HG03442 (cell line): Measurements from ENCODE around the gene IL1RAP.

Experiments
- ATAC-seq: cut with Tn5 transposase; IDR thresholded peaks from one replicate; pipeline ENCODE4 v1.9.1; 2021; ENCODE audit warnings: mild to moderate bottlenecking, moderate library complexity; ENCODE audit not compliant: unreplicated experiment

IL1RAP gene

DNA sequence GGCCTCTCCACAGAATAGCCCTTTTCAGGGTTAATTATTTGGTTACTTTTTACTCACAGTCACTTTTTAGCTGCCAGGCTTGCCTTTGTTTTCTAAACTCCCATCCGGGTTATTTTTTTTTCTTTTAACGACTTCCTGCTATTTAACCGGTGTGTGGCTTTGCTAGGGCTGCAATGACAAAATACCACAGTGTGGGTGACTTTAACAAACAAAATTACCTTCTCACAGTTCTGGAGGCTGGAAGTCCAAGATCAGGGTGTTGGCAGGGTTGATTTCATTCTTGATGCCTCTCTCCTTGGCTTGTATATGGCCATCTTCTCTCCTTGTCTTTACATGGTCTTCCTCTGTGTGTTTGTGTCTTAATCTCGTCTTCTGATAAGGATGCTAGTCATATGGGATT, 91.5 kb downstream of the IL1RAP start:
- no peak for ATAC-seq

DNA sequence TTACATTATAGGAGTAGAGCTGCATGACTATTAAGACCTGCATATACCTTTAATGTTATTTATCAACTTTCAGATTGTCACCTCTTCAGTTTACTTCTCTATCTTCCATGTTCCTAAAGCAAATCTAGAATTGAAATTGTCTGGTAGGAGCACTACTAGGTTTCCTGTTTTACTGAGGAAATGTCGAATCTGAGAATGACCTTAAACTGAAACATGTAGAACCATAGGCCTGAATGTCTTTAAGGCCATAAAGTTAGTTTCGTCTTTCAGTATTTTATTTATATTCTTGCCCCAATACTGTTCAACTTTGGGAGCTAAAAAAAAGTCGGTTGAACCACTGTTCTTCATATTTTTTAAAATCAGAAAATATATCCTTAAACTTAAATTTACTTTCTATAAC, 92.7 kb downstream of the IL1RAP start:
- ATAC-seq: no peak

DNA sequence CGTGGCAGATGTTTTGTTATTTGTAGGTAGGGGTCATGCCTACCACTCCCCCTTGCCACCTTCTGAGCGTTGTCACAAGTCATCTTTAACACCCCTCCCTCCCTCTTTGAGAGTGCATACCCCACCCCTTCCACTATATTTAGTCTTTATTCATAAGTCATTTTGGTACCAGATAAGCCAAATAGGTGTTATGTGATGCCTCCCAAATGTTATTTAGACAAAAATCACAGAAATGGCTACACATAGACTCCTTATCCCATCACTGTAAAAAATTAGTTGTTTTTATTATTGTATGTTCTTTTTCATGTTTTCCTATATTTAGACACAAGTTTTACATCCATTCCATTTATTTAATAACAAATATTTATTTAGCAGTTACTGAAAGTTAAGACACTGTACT, 93.1 kb downstream of the IL1RAP start:
- no peak for ATAC-seq

DNA sequence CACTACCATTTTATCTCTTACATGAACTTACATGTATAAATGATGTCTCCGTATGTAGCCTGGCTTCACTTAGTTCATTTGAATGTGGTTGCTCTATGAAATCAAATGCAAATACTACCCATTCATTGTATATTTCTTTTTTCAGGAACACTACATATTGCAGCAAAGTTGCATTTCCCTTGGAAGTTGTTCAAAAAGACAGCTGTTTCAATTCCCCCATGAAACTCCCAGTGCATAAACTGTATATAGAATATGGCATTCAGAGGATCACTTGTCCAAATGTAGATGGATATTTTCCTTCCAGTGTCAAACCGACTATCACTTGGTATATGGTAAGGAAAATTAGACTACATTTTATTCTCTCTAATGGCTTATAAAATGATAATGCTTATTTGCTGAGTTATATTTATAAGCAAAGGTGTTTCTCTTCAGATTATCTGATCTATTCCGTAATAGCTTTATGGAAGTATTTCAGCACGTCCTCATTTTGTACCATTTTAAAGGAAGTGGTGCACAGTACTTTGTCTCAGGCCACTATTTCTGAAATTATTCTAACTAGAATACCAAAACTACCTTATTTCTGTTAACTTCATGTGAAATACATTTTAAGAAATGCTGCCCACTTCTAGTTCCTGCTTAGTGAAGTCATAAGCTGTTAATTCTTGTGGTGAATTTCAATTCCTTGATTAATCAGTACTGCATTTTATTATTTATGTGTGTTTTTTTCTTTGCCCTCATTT, 95.1 kb downstream of the IL1RAP start:
- no peak for ATAC-seq

DNA sequence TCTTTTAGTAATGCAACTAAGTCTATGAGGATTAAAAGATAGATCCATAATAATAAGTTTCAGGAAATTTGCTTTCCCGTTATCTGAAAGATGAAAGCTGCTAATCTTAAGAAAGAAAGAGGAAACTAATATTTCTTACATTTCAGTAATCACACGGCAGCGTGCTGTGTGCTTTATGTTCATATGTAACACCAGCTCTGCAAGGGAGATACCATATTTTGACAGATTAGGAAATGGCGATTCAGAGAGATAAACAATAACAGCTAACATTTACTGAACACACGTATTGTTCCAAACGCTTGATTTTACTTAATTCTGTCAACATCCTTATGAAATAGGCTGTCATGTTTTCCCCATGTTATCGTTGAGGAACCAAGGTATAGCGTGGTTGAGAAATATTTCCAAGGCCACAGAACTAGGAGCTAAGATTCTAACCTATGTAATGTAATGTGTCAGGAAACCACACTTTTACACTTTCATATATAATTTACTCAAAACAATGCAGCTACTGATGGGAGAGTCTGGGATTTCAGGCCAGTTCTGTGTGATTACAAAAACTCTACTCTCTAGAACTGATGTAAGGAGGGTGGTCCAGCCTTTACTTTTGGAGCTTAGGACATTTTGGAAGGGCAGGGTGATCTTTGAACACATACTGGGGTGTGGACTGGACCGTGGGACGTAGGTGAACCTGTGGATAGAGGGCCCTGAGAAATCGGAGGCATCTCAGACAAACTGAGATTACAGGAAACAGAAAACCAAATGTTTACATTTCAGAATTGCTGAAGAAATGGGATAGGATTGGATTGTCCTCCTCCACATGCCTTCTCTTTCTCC, 100.6 kb downstream of the IL1RAP start:
- no peak for ATAC-seq

DNA sequence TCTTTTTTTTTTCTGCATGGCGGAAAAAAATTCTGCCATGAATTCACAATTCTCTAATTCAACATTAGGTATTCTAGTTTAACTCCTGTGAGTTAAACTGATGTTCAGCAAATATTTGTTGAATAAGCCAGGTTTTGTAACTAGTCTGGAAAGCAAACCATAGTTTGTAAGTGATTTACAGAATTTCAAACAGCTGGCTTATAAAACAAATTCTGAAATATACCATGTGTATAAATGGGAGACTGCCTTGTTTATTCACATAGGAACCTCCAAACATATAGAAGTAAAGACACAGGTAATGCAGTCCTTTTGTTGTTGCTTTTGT, 101.1 kb downstream of the IL1RAP start:
- ATAC-seq: no peak

DNA sequence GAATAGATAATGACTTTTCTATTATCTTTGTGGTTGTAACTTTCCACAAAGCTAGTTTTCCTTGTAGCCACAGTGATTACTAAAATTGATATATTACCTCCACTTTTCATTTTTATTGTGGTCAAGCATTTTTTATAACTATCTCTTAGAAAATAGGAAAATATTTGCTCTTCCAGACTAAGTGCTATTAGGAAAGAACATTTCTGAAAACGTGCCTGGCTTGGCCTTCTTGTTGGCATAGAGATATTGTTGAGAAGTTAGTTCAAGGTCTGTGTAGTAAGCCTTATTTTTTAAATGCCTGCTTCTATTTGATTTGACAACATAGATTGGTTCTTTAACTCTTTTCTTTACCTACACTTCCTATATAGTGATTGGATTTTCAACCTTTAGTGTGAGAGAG, 101.7 kb downstream of the IL1RAP start:
- no peak for ATAC-seq

DNA sequence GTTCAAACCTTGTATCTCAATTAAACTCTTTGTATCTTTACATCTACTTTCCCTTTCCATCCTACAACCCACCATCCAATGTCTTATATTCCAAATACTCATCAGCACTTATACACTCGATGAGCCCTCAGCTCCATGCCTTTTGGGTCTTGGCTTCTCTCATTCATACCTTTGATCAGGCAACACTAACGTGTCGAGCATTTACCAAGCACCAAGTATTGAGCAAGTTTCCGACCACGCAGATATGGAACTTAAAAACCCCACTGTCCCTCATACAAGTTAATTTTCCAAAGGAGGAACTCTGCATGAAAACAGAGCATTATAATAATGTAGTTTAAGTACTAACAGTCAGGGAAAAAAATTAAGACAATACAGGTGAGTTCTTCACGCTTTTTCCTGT, 102.8 kb downstream of the IL1RAP start:
- ATAC-seq: no peak

DNA sequence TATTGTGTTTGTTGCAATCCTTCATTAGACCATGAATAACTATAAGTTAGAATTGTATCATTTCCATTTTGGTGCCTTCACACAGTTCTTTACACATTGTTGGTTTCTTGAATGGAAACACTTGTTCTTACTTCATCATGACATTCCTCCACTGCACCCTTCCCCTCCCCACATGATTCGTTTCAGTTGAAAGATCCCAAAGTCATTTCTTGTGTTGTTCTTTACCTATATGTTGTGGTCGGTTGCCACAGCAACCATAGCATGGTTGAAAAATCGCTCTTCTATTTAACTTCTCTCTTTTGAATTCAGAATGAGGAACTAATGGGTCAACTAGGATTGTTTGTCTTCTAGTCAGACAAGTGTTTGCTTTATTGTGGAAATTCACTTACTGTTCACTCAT, 103.3 kb downstream of the IL1RAP start:
- peak; percentile 71 for ATAC-seq

DNA sequence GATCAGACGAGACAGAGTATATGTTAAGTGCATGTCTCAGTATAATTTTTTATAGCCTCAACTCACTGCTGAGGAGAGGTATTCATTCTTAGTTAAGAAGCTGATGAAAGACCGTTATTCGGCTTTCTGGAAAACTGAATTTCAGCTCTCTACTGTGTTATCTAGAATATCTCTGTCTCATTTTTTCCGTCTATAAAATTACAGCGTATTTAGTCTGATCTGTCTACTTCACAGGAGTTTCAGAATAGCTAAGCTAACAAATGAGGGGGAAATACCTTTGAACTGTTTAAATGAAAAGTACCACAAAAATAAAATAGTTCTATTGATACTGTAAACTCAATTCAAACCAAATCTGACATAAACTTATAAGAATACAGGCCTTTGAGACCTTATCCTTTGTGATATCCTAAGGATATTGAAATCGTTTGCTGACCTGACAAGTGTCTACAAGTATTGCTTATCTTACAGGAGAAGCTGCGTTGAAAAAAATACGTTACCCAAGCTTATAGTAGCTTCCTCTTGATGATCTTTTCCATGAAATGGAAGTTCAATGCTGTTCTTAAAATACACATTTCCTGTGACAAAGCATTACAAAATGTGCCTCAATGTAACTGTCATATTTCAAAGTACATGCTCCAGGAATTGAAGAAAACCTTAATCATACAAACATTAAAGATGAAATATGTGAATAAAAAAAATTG, 104.6 kb downstream of the IL1RAP start:
- peak; percentile 64 for ATAC-seq

DNA sequence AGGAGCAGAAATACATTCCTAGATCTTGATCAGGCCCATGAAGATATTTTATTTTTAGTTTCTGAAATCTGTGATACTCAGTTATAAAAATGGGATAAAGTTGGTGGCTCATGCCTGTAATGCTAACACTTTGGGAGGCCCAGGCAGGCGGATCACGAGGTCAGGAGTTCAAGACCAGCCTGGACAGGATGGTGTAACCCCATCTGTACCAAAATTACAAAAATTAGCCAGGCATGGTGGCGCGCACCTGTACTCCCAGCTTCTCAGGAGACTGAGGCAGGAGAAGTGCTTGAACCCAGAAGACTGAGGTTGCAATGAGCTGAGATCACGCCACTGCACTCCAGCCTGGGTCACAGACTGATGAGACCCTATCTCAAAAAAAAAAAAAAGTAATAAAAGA, 105.5 kb downstream of the IL1RAP start:
- no peak for ATAC-seq

DNA sequence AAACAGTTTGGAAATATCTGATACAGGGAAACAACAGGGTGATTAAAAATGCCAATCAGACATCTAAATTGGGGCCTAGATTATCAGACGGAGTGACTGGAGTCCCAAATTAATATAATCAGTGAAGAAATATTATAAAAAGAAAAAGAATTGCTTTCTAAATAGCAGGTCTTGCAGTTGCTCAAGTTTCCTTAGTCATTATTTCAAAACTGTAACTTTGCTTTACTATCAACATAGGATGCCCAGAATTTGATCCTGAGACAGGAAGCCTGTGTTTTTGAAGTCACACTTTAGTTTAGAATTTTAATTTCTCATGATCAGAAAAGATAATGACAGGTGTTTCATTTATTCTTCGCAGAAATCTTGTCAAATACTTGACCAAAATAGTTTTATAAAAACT, 105.9 kb downstream of the IL1RAP start:
- no peak for ATAC-seq

DNA sequence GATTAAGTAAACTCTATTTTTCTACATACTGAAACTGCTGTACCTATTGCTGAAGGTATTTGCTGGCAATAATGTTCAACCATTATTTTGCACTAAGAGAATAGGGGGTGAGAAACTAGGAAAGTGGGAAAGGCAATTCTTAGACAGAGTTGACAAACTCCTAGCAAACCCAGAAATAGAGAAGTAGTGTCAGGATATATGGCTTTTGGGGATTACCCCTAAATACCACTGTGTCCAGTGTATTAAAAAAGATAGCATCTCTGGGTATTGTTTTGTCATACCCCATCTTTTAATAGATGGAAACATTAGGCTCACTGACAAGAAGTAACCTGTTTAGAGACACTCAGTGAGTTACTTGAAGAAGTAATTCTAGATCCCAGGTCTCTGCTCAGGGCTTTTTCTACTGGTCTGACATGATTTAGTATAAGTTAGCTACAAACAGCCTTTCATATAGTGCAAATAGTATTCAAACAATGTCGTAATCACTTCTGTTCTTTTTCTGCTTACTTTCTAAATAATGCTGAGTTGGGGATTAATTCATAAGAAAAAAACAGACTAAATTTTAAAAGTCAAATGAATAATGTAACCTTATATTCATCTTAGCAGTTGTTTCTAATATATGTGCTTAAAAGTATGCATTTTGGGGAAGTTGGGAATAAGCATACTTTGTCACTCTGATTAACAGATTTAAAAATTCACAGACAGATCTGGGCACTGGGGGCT, 107.2 kb downstream of the IL1RAP start:
- ATAC-seq: no peak

DNA sequence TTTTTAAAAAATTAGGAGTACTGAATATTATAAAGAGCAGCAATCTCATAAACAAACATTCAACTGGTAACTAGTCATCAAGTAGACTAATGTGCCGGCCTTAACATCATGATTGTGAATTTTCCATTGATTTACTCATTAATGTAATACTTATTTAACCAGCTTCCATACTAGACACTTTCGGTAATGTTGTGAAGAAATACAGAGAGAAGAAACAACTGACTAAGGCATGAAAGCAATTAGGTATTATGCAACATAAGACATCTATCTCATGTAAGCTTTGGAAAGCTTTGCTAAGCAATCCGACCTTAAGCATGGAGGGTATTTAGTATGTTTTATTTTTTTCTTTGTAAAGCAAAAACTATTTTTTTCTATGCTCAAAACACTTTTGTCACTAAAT, 108.0 kb downstream of the IL1RAP start:
- ATAC-seq: no peak

DNA sequence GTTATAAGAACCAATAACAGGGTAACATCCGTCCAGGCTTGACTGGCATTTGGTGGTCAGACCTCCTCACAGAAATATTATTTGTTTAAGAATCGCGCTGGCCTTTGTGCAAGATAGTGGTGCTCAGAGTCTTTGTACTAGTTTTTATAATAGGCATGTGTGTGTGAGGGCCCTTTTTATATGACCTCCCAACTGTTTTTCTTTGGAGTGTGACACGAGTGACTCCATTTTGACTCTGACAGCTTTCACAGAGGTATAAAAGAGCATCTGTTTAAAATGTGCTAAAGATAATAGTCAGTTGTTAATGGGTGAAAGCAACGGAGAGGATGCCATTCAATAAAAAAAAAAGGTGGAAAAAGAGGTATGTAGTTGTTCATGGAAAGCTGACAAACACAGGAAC, 110.4 kb downstream of the IL1RAP start:
- no peak for ATAC-seq

DNA sequence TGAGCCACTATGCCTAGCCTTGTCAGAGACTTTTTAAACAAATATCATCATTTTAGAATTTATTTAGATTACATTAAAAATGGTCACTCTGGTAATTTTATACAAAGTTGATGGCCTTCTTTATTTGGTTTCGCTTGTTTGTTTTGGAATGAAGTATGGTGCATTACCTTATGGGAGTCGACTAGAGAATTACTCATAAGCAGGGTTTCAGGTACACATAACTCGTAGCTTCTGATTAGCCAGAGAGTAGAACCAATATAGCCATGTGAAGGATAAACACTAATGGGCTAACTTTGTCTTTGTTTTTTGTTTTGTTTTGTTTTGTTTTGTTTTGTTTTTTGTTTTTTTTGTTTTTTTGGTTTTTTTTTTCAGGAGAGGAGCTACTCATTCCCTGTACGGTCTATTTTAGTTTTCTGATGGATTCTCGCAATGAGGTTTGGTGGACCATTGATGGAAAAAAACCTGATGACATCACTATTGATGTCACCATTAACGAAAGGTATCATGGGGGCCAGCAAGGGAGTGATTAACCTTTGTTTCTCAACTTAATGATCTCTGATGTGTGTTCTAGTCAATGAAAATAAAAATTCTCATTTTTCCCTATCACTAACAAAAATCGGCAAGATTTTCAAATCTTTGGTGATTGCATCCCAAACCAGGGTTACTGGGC, 113.2 kb downstream of the IL1RAP start:
- no peak for ATAC-seq

DNA sequence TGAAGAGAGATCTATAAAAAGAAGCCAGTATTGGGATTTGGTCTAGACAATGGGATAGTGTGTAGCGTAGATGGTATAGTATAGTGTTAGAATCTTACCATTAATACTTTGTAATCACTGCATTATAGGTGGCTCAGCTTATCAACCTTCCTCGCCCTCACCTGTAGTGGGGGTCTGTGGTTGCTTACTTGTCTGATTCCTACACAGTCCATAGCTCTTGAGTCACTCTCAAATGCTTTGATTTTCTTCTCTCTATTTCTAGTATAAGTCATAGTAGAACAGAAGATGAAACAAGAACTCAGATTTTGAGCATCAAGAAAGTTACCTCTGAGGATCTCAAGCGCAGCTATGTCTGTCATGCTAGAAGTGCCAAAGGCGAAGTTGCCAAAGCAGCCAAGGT, 115.2 kb downstream of the IL1RAP start:
- ATAC-seq: no peak

DNA sequence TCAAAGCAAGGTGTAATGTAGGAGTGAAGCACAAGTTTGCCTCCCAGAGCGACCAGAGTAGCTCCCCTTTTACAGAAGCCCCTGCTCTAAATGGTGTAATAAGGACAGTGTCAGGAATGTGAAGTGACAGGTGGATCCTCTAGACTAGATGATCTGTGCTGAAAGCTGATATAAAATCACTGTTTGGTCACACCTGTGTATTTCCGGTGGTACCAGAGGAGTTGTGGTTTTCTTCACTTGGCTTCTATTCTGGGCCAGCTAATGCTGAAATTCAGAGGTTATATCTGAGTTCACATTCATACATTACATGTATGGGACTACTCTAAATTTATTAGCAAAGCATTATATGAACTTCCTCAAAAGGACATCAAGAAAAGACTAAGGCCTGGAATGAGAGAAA, 117.4 kb downstream of the IL1RAP start:
- ATAC-seq: no peak

DNA sequence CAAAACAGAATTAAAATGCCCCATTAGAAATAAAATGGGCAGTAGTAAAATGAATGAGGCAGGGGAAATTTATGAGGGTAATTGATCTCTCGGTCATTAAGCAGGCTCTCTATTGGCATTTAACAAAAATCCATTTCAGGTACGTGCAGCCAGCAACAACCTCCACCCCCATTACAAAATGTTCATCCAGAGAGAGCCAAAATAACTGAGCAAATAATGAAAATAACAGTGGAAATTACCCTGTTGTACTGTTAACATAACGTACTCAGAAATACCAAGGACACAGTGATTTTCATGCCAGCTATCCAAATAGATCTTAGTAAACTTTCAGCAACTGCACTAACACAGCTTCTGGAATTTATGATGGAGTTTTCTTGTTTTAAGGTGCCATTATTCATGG, 127.7 kb downstream of the IL1RAP start:
- no peak for ATAC-seq

DNA sequence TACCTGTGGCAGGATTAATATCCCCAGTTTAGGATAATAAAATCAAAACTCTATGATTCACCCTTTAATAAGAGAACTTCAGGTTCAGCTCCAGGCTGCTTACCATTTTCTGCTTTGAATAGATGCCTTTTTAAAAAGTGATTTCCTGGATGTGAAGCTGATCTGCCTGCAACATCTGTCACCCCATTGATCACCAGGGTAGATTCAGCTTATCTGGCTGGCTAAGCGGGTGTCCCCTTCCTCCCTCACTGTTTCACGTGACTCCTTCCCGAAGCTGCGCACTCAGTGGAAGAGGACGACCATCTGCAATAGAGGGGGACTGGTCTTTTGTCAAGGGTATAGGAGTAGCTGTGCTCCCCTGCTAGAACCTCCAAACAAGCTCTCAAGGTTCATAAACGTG, 128.1 kb downstream of the IL1RAP start:
- no peak for ATAC-seq

DNA sequence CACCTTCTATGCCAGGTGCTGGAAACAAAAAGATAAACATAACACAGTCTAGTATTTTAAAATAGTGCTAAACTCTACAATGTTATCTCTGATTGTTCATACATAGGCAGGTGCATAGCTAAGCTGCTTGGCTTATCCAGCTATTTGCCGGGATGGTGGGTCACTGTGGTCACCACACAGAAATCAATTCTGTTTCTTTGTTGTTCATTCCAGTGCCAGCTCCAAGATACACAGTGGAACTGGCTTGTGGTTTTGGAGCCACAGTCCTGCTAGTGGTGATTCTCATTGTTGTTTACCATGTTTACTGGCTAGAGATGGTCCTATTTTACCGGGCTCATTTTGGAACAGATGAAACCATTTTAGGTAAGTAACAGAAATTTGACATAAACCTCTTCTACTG, 130.2 kb downstream of the IL1RAP start:
- ATAC-seq: no peak
